H1 (cell line): ENCODE results near the gene C1orf21. TPM values are rescaled to one million over a fixed set of nuclear protein-coding genes. Genes with fewer than 3 reads are reported as not detected.

Experiments
- CTCF ChIA-PET: fragments of 300-600 bp; sonication (Branson Sonifier 250); formaldehyde crosslinking; loops from one replicate; lab custom pipeline; 2021; ENCODE audit not compliant: partially characterized antibody; lab: Charles Lee
- POLR2A ChIA-PET: fragments of 300-600 bp; sonication (Branson Sonifier 250); formaldehyde crosslinking; loops from one replicate; lab custom pipeline; 2021; ENCODE audit warnings: inconsistent platforms; ENCODE audit not compliant: partially characterized antibody; lab: Charles Lee
- DNase-seq, 2 experiments: peaks; one replicate each; pipeline versions ENCODE4 v3.0.0 to v3.0.0-alpha.2; 2010 to 2022; ENCODE audit warnings: low spot score in 2 of 2, low read depth in 1 of 2, mixed read lengths in 1 of 2
- FAIRE-seq: peaks from 2 replicates; lab custom pipeline; 2011; peaks lifted over from hg19 to GRCh38; lab: Jason Lieb, UNC
- H2AFZ ChIP-seq: 2 replicates; pipeline ENCODE4 v1.8.1; 2012; ENCODE audit warnings: low read length, inconsistent platforms
- H2AK5ac ChIP-seq: 2 replicates; pipeline ENCODE4 v1.6.1; 2013; ENCODE audit warnings: low read depth, low read length
- H2BK120ac ChIP-seq: replicated peaks from 2 replicates; pipeline ENCODE3; 2013; ENCODE audit warnings: low read depth, low read length, inconsistent platforms
- H2BK12ac ChIP-seq: 2 replicates; pipeline ENCODE4 v1.6.1; 2013; ENCODE audit warnings: low read depth, low read length
- H2BK15ac ChIP-seq: 2 replicates; pipeline ENCODE4 v1.6.1; 2013; ENCODE audit warnings: low read length
- H2BK20ac ChIP-seq: 2 replicates; pipeline ENCODE4 v1.6.1; 2013; ENCODE audit warnings: low read length
- H2BK5ac ChIP-seq: 2 replicates; pipeline ENCODE4 v1.6.1; 2013; ENCODE audit warnings: low read depth, low read length
- H3K14ac ChIP-seq: 2 replicates; pipeline ENCODE4 v1.6.1; 2013; ENCODE audit warnings: inconsistent platforms; ENCODE audit not compliant: insufficient read length
- H3K18ac ChIP-seq: 2 replicates; pipeline ENCODE4 v1.6.1; 2013; ENCODE audit warnings: low read length; ENCODE audit errors: extremely low read depth
- H3K23ac ChIP-seq: 2 replicates; pipeline ENCODE4 v1.6.1; 2013; ENCODE audit warnings: inconsistent platforms; ENCODE audit not compliant: insufficient read length
- H3K23me2 ChIP-seq: 2 replicates; pipeline ENCODE4 v1.6.1; 2013; ENCODE audit warnings: low read depth, low read length
- H3K27ac ChIP-seq: 2 replicates; pipeline ENCODE4 v1.6.1; 2011; ENCODE audit warnings: low read depth, low read length, inconsistent platforms
- H3K27me3 ChIP-seq, 4 experiments: replicated peaks in 1 of 4; 1 replicate in 1 of 4; 2 replicates in 3 of 4; pipeline versions ENCODE4 v1.6.1 to v1.8.1; 2011 to 2013; ENCODE audit warnings: low read length in 3 of 4, mild to moderate bottlenecking in 3 of 4, inconsistent platforms in 2 of 4, mixed read lengths in 2 of 4, moderate library complexity in 1 of 4; ENCODE audit not compliant: control insufficient read depth in 3 of 4, insufficient read depth in 3 of 4; ENCODE audit errors: extremely low read depth in 1 of 4
- H3K36me3 ChIP-seq, 4 experiments: 2 replicates each; pipeline versions ENCODE4 v1.6.1 to v1.8.1; 2011 to 2013; ENCODE audit warnings: mild to moderate bottlenecking in 4 of 4, low read length in 3 of 4, moderate library complexity in 2 of 4, control low read depth in 1 of 4, inconsistent platforms in 1 of 4; ENCODE audit not compliant: insufficient read depth in 4 of 4, control insufficient read depth in 2 of 4
- H3K4ac ChIP-seq: replicated peaks from 2 replicates; pipeline ENCODE3; 2013; ENCODE audit warnings: low read length, low read depth, mixed read lengths, inconsistent platforms; ENCODE audit not compliant: insufficient read length
- H3K4me1 ChIP-seq, 4 experiments: replicated peaks in 1 of 4; 1 replicate in 1 of 4; 2 replicates in 3 of 4; pipeline versions ENCODE4 v1.6.1 to v1.8.1; 2011 to 2013; ENCODE audit warnings: low read length in 3 of 4, inconsistent platforms in 2 of 4, mixed read lengths in 1 of 4; ENCODE audit not compliant: insufficient read depth in 4 of 4, control insufficient read depth in 3 of 4
- H3K4me2 ChIP-seq, 2 experiments: 2 replicates each; pipeline versions ENCODE4 v1.6.1 to v1.8.1; 2011 to 2013; ENCODE audit warnings: low read depth in 2 of 2, low read length in 2 of 2, control low read depth in 1 of 2, inconsistent platforms in 1 of 2, mild to moderate bottlenecking in 1 of 2; ENCODE audit not compliant: insufficient read depth in 1 of 2
- H3K4me3 ChIP-seq, 4 experiments: fragments of 200-600, 300-600 bp in 1 of 4; sonication (generic), shearing (Covaris generic), sonication (Bioruptor Twin) in 1 of 4; 2 replicates each; pipeline versions ENCODE4 v1.5.1 to v1.8.1; 2011 to 2016; ENCODE audit warnings: low read length in 4 of 4, low read depth in 3 of 4, control low read depth in 2 of 4, inconsistent platforms in 2 of 4, mild to moderate bottlenecking in 2 of 4, mixed read lengths in 1 of 4, moderate library complexity in 1 of 4; ENCODE audit not compliant: insufficient read depth in 2 of 4; ENCODE audit errors: extremely low read depth in 1 of 4
- H3K56ac ChIP-seq: replicated peaks from 2 replicates; pipeline ENCODE3; 2013; ENCODE audit warnings: low read depth, mild to moderate bottlenecking, mixed read lengths, low read length, inconsistent platforms; ENCODE audit not compliant: insufficient read length
- H3K79me1 ChIP-seq: 2 replicates; pipeline ENCODE4 v1.6.1; 2013; ENCODE audit warnings: low read depth, low read length, control low read depth
- H3K79me2 ChIP-seq, 2 experiments: 2 replicates each; pipeline versions ENCODE4 v1.6.1 to v1.8.1; 2012 to 2013; ENCODE audit warnings: low read length in 2 of 2, mild to moderate bottlenecking in 2 of 2, inconsistent platforms in 1 of 2; ENCODE audit not compliant: insufficient read depth in 2 of 2, control insufficient read depth in 1 of 2
- H3K9ac ChIP-seq, 4 experiments: replicated peaks in 1 of 4; 1 replicate in 1 of 4; 2 replicates in 3 of 4; pipeline versions ENCODE4 v1.6.1 to v1.8.1; 2011 to 2013; ENCODE audit warnings: low read depth in 3 of 4, low read length in 3 of 4, control low read depth in 2 of 4, mild to moderate bottlenecking in 2 of 4, moderate library complexity in 2 of 4, inconsistent platforms in 1 of 4; ENCODE audit errors: extremely low read depth in 1 of 4
- H3K9me3 ChIP-seq, 2 experiments: 2 replicates each; pipeline versions ENCODE4 v1.6.1 to v1.8.1; 2012 to 2013; ENCODE audit warnings: mild to moderate bottlenecking in 2 of 2, moderate library complexity in 2 of 2, control low read depth in 1 of 2, inconsistent platforms in 1 of 2, low read depth in 1 of 2, low read length in 1 of 2, mixed read lengths in 1 of 2; ENCODE audit not compliant: insufficient read depth in 2 of 2
- H4K20me1 ChIP-seq, 2 experiments: replicated peaks in 1 of 2; 2 replicates each; pipeline versions ENCODE3 to v1.8.1; 2011 to 2013; ENCODE audit warnings: inconsistent platforms in 2 of 2, low read length in 2 of 2, mild to moderate bottlenecking in 1 of 2; ENCODE audit not compliant: insufficient read depth in 2 of 2, control insufficient read depth in 1 of 2
- H4K5ac ChIP-seq: 2 replicates; pipeline ENCODE4 v1.6.1; 2013; ENCODE audit warnings: low read length, low read depth, mixed read lengths, inconsistent platforms; ENCODE audit not compliant: insufficient read length
- H4K8ac ChIP-seq: 2 replicates; pipeline ENCODE4 v1.8.0; 2013; ENCODE audit warnings: mild to moderate bottlenecking, moderate library complexity, low read length, inconsistent platforms; ENCODE audit not compliant: insufficient read depth; ENCODE audit errors: extremely low read depth
- H4K91ac ChIP-seq: replicated peaks from 2 replicates; pipeline ENCODE3; 2013; ENCODE audit warnings: low read length, mixed read lengths, inconsistent platforms; ENCODE audit not compliant: insufficient read length
- BRCA1 ChIP-seq: IDR thresholded peaks from 2 replicates; pipeline ENCODE4 v1.6.1; 2012; ENCODE audit warnings: low read depth, low read length, improper control_type of control experiment
- CHD1 ChIP-seq: IDR thresholded peaks from 2 replicates; pipeline ENCODE4 v1.6.1; 2012; ENCODE audit warnings: low read depth, low read length, improper control_type of control experiment
- CTCF ChIP-seq, 3 experiments: IDR thresholded peaks; 1 replicate in 2 of 3; 2 replicates in 1 of 3; pipeline versions ENCODE4 v1.5.1 to v1.6.1; 2011; ENCODE audit warnings: low read length in 3 of 3, mild to moderate bottlenecking in 3 of 3, inconsistent platforms in 2 of 3, low read depth in 1 of 3, moderate library complexity in 1 of 3; ENCODE audit not compliant: insufficient read depth in 1 of 3; ENCODE audit errors: control extremely low read depth in 1 of 3
- EZH2 ChIP-seq: fragments of 200-600 bp; sonication (generic); IDR thresholded peaks from 2 replicates; pipeline ENCODE4 v1.7.1; 2012; ENCODE audit warnings: low read depth, mild to moderate bottlenecking, moderate library complexity, low read length, inconsistent platforms; ENCODE audit not compliant: severe bottlenecking
- GTF2F1 ChIP-seq: IDR thresholded peaks from 2 replicates; pipeline ENCODE4 v1.6.1; 2012; ENCODE audit warnings: low read depth, low read length, improper control_type of control experiment, borderline replicate concordance
- HDAC6 ChIP-seq: IDR thresholded peaks from one replicate; pipeline ENCODE4 v1.7.1; 2012; ENCODE audit warnings: low read depth, mild to moderate bottlenecking, inconsistent platforms, low read length, moderate library complexity
- JUN ChIP-seq: IDR thresholded peaks from 2 replicates; pipeline ENCODE4 v1.6.1; 2011; ENCODE audit warnings: low read depth, mild to moderate bottlenecking, improper control_type of control experiment, low read length
- KDM1A ChIP-seq: fragments of 200-600, 300-600 bp; sonication (generic); IDR thresholded peaks from 2 replicates; pipeline ENCODE4 v1.7.1; 2016; ENCODE audit warnings: mild to moderate bottlenecking, low read length, borderline replicate concordance
- PHF8 ChIP-seq: fragments of 200-600 bp; sonication (generic); conservative IDR thresholded peaks from 2 replicates; pipeline ENCODE4 v1.7.1; 2012; ENCODE audit warnings: low read depth, mild to moderate bottlenecking, inconsistent platforms, low read length, moderate library complexity
- RBBP5 ChIP-seq: IDR thresholded peaks from 2 replicates; pipeline ENCODE4 v1.7.1; 2012; ENCODE audit warnings: low read depth, mild to moderate bottlenecking, inconsistent platforms, low read length, moderate library complexity, borderline replicate concordance
- SIX5 ChIP-seq: IDR thresholded peaks from 2 replicates; pipeline ENCODE4 v1.6.1; 2011; ENCODE audit warnings: mild to moderate bottlenecking, low read depth, low read length
- SUZ12 ChIP-seq: fragments of 200-600 bp; sonication (generic); IDR thresholded peaks from 2 replicates; pipeline ENCODE4 v1.6.1; 2012; ENCODE audit warnings: mild to moderate bottlenecking, inconsistent platforms, low read length, moderate library complexity, mixed read lengths
- TAF1 ChIP-seq: IDR thresholded peaks from 2 replicates; pipeline ENCODE4 v1.6.1; 2011; ENCODE audit warnings: mild to moderate bottlenecking, low read depth, low read length
- WGBS, 2 experiments: shearing (Covaris generic) in 1 of 2; methylation state at CpG; one replicate each; pipeline versions ENCODE4 v1.1.6 to v1.1.7; 2013 to 2015; ENCODE audit warnings: low lambda C conversion rate in 2 of 2, mixed read lengths in 2 of 2, inconsistent platforms in 1 of 2, low coverage in 1 of 2, missing lambda C conversion rate in 1 of 2; ENCODE audit not compliant: insufficient replicate concordance in 2 of 2, insufficient coverage in 1 of 2, insufficient read length in 1 of 2; ENCODE audit errors: extremely low coverage in 1 of 2, missing lambda C conversion rate in 1 of 2; 5-methylcytosine and 5-hydroxymethylcytosine counted together
- polyA plus RNA-seq, 7 experiments: library from polyadenylated mRNA; depleted of rRNA in 3 of 7; stranded (reverse) in 5 of 7; unstranded in 2 of 7; fragments of >200 nt in 5 of 7; fragments of 200-250 nt in 2 of 7; gene quantifications; 1 replicate in 5 of 7; 2 replicates in 1 of 7; 4 replicates in 1 of 7; pipeline versions ENCODE4 v1.2.1 to v1.2.3, GENCODE V29; 2011 to 2013; ENCODE audit warnings: missing spikeins in 2 of 7, mixed read lengths in 2 of 7
- total RNA-seq: library from RNA; stranded (reverse); fragmentation: NEBNext Ultra II Directional; extraction: Animal tissue kit (Norgen Biotek cat#: 25700); gene quantifications from 2 replicates; pipeline ENCODE4 v1.2.1, GENCODE V29; 2021

Gene C1orf21
- total and polyA plus RNA-seq, 2 of the 8 experiments (the other 6 are each of a cell fraction or from before 2014, with no cell fraction given) = 16.6 to 51.0 TPM

- FAIRE-seq = no peak
- WGBS, 2 experiments = 95% methylated on average over 2 of the region's 2 CpGs; no CpG with 5 or more reads in 1 of the 2 experiments
- no peak overlapping the region for H3K9ac ChIP-seq
- TF ChIP-seq SUZ12 (no peak), JUN (no peak), HDAC6 (no peak), CHD1 (no peak), EZH2 (no peak), GTF2F1 (no peak), PHF8 (no peak), KDM1A (no peak), SIX5 (no peak), RBBP5 (no peak), CTCF (IDR thresholded peaks at IDR 0.05; ENCODE audit: control extremely low read depth in 1 of 3, insufficient read depth in 1 of 3, low read depth in 1 of 3, low read length in 3 of 3) (no peak), BRCA1 (no peak), TAF1 (no peak)
Observed at GRCh38 chr1:184658055-184658454, 271.2 kb downstream of the C1orf21 start.

More at GRCh38 chr1:184658055-184658454, 271.2 kb downstream of the C1orf21 start:
- no peaks in the 10 kb centered on the region for H3K4me1 ChIP-seq
- H3K23ac ChIP-seq = no peak overlapping the region
- H3K79me1 ChIP-seq = no peaks in the 10 kb centered on the region
- no peaks in the 10 kb centered on the region for H3K36me3 ChIP-seq
- no peak for DNase-seq
- H3K14ac ChIP-seq = no peak overlapping the region
- H4K91ac ChIP-seq = no peak overlapping the region
- no peaks in the 10 kb centered on the region for H4K20me1 ChIP-seq
- no peaks in the 10 kb centered on the region for H3K79me2 ChIP-seq
- no peaks in the 10 kb centered on the region for H3K23me2 ChIP-seq
- H3K4ac ChIP-seq = no peak overlapping the region
- POLR2A ChIA-PET = no interaction called here
- no peak overlapping the region for H2BK15ac ChIP-seq
- H2BK12ac ChIP-seq = no peak overlapping the region
- no peaks in the 10 kb centered on the region for H3K9me3 ChIP-seq
- no peaks in the 10 kb centered on the region for H3K27me3 ChIP-seq
- H3K4me2 ChIP-seq = no peak overlapping the region
- no peak overlapping the region for H3K4me3 ChIP-seq
- no peak overlapping the region for H2BK20ac ChIP-seq
- H4K8ac ChIP-seq = no peak overlapping the region
- CTCF ChIA-PET = no interaction called here
- no peak overlapping the region for H2BK5ac ChIP-seq
- no peak overlapping the region for H3K27ac ChIP-seq
- H2BK120ac ChIP-seq = no peak overlapping the region
- H2AK5ac ChIP-seq = no peak overlapping the region
- H3K56ac ChIP-seq = no peak overlapping the region
- no peak overlapping the region for H3K18ac ChIP-seq
- H4K5ac ChIP-seq = no peak overlapping the region
- H2AFZ ChIP-seq = no peak overlapping the region
